GM12865 (cell line): ENCODE data around the gene PPP2R5D.

Source experiments
- DNase-seq: peaks from one replicate; pipeline ENCODE4 v3.0.0; 2010; ENCODE audit warnings: low read depth
- H3K4me3 ChIP-seq: 2 replicates; pipeline ENCODE4 v1.5.1; 2011; ENCODE audit warnings: mild to moderate bottlenecking, low read depth, low read length, control low read depth
- CTCF ChIP-seq: IDR thresholded peaks from 2 replicates; pipeline ENCODE4 v1.5.1; 2011; ENCODE audit warnings: low read length, control low read depth, low read depth, inconsistent platforms; ENCODE audit not compliant: insufficient read depth; ENCODE audit errors: missing control alignments

PPP2R5D gene

GRCh38 chr6:42963855-42964605, 20.3 kb upstream of the PPP2R5D start:
- no peak for TF ChIP-seq CTCF
- DNase-seq, result peak; percentile 51
- no peak overlapping the region for H3K4me3 ChIP-seq

GRCh38 chr6:42966571-42966970, 17.8 kb upstream of the PPP2R5D start:
- DNase-seq, result no peak
- no peak overlapping the region for H3K4me3 ChIP-seq
- TF ChIP-seq CTCF, result no peak

- H3K4me3 ChIP-seq, result no peak overlapping the region
- TF ChIP-seq CTCF, result no peak
- no peak for DNase-seq
Measured at GRCh38 chr6:42967228-42967627, 17.1 kb upstream of the PPP2R5D start.

GRCh38 chr6:42968126-42968701, 16.2 kb upstream of the PPP2R5D start:
- no peak for DNase-seq
- H3K4me3 ChIP-seq, result no peak overlapping the region

GRCh38 chr6:42968783-42969182, 15.6 kb upstream of the PPP2R5D start:
- no peak for DNase-seq
- no peak overlapping the region for H3K4me3 ChIP-seq
- no peak for TF ChIP-seq CTCF

More at GRCh38 chr6:42968126-42968701, 16.2 kb upstream of the PPP2R5D start:
- no peak for TF ChIP-seq CTCF

- no peak overlapping the region for H3K4me3 ChIP-seq
- DNase-seq, result no peak
- TF ChIP-seq CTCF, result no peak
Measured at GRCh38 chr6:42969431-42969830, 14.9 kb upstream of the PPP2R5D start.
